SK-N-MC (cell line): ENCODE measurements around the gene TAS2R31.
"Not testable (repeated sequence)": the region's sequence is repeated elsewhere in the genome, so short reads cannot be mapped to it uniquely, and the experiment has no call there.

ENCODE experiments used
- EZH2 ChIP-seq: fragments of 200-600 bp; sonication (generic); IDR thresholded peaks from one replicate; pipeline ENCODE4 v1.6.1; 2017; ENCODE audit warnings: antibody characterized with exemption
- FOXP2 ChIP-seq: optimal IDR thresholded peaks from 2 replicates; pipeline ENCODE3; 2011; ENCODE audit warnings: mild to moderate bottlenecking, moderate library complexity; ENCODE audit not compliant: insufficient read depth; ENCODE audit errors: extremely low read length, control extremely low read depth
- POLR2AphosphoS5 ChIP-seq: IDR thresholded peaks from 2 replicates; pipeline ENCODE4 v1.6.1; 2012; ENCODE audit warnings: mild to moderate bottlenecking, low read depth, low read length, borderline replicate concordance

GRCh38 chr12:11049806-11050531 is 18.8 kb upstream of the TAS2R31 start:
- TF ChIP-seq EZH2, POLR2AphosphoS5, FOXP2: not testable (repeated sequence)
